Measurements from ENCODE around the gene ZBTB21. TPM values are rescaled to one million over a fixed set of nuclear protein-coding genes. Genes with fewer than 3 reads are reported as not detected.

ZBTB21 gene
- 3.2 and 4.1 TPM in 2 replicates for total RNA-seq

DNA sequence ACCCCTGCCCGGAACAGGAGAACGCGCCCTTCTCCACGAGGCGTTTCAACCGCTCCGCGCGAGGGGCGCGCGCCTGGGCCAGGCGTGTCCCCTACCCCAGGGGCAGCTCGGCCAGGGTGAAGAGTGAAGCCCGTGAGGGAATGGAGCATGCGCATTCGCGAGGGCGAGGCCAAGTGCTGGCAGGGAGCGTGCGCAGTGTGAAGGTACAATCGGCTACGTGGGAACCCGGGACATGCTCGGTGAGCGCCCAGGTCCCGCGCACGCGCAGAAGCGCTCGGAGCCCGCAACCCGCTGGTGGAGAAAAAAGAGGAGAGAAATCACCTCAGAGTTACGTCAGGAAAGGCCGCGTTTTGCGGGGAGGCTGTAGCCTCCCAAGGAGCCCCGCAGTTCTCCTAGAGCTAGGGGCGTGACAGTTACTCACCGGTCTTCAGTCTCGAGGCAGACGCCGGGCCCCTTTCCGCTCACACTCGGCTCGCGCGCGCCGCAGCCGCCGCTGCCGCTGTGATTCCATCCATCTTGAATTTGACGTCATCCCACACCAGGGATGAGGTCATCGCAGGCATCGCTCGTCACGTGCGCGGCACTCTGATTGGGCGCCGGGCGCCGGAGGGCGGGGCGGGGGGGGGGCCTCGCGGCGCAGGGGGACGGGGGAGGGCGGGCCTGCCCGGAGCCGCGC is at the start of gene ZBTB21:
ZBTB21 (minus strand) TSS at position 530 of the 676 bp plus-strand sequence. CDS start 16,265 bp downstream, outside the sequence.

DNA sequence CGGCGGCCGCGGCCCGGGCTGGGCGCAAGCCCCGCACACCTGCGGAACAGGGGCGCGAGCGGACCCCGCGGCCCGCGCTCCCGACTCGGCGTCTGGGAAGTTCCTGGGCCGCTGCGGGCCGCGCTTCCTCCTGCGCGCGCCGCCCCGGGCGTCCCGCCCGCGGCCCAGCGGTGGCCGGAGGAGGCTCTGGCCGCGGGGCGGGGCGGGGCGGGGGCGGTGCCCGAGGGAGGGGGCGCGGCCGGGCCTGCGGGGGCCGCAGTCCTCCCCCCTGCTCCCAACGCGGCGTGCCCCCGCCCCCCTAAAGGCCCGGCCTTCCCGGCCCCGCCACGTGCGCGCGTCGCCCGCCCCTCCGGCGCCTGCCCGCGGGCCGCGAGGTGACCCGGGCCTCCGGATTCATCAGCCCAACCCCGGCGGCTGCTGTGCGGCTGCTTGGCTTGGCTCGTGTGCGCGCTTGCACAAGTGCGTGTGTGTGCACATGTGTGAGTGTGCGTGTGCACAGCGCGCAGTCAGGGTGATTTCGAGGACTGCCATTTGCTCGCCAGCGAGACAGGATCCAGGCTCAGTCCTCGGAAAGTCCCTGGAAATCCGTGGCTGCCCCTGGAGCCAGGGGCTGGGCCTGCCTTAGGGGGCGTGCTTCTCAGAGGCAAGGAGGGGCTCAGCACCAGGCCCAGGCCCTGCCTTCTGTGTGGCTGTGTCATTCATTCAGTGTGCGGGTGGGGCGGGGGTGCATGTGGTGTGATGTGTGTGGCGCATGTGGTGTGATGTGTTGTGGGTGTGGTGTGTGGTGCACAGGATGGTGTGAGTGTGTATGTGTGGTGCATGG is 56.1 kb downstream of the ZBTB21 start, which contains the start of gene C2CD2:
C2CD2 (minus strand) TSS at position 188 of the 823 bp plus-strand sequence. CDS start 370 bp downstream, outside the sequence.

Other genes starting within 250 kb of the ZBTB21 start
- gene RIPK4, start 243.3 kb downstream of the ZBTB21 start, total RNA-seq: under 0.01 TPM in 1 of 2 replicates, not detected in the other
- gene PRDM15, start 131.0 kb downstream of the ZBTB21 start, total RNA-seq: 3.5 and 6.0 TPM in 2 replicates
- 12.6 and 19.1 TPM in 2 replicates for gene C2CD2, start 56.3 kb downstream of the ZBTB21 start, total RNA-seq
- not detected in 2 replicates for gene UMODL1, start 61.0 kb upstream of the ZBTB21 start, total RNA-seq
- 5.7 and 10.0 TPM in 2 replicates for gene ABCG1, start 208.8 kb upstream of the ZBTB21 start, total RNA-seq